Measurements from ENCODE around the gene MAZ.
A peak's percentile ranks its signal among the peaks of the same experiment; 100 is the strongest.

MAZ gene

GRCh38 chr16:29812754-29813643 lies 6.7 kb downstream of the MAZ start:
- FAIRE-seq: no peak
- no peak for DNase-seq (ENCODE audit: insufficient read length)
- TF ChIP-seq POLR2A (IDR thresholded peaks at IDR 0.05; ENCODE audit: low read depth, low read length): no peak
- TF ChIP-seq TAF1 (IDR thresholded peaks at IDR 0.05; ENCODE audit: borderline replicate concordance, low read depth, low read length): no peak
- no peak for TF ChIP-seq POLR2AphosphoS5 (IDR thresholded peaks at IDR 0.05; ENCODE audit: low read depth, low read length)

GRCh38 chr16:29813644-29814562 lies 7.6 kb downstream of the MAZ start:
- TF ChIP-seq POLR2A (IDR thresholded peaks at IDR 0.05; ENCODE audit: low read depth, low read length) (no peak), POLR2AphosphoS5 (IDR thresholded peaks at IDR 0.05; ENCODE audit: low read depth, low read length) (no peak), TAF1 (IDR thresholded peaks at IDR 0.05; ENCODE audit: borderline replicate concordance, low read depth, low read length) (no peak)
- FAIRE-seq (no peak), DNase-seq (ENCODE audit: insufficient read length) (no peak)

- DNase-seq (ENCODE audit: insufficient read length): no peak
- TF ChIP-seq TAF1 (IDR thresholded peaks at IDR 0.05; ENCODE audit: borderline replicate concordance, low read depth, low read length) (no peak), POLR2A (IDR thresholded peaks at IDR 0.05; ENCODE audit: low read depth, low read length) (no peak), POLR2AphosphoS5 (IDR thresholded peaks at IDR 0.05; ENCODE audit: low read depth, low read length) (no peak)
- FAIRE-seq: no peak
Measured at GRCh38 chr16:29814592-29814991, 8.3 kb downstream of the MAZ start.

- TF ChIP-seq POLR2A (IDR thresholded peaks at IDR 0.05; ENCODE audit: low read depth, low read length): no peak
- no peak for TF ChIP-seq POLR2AphosphoS5 (IDR thresholded peaks at IDR 0.05; ENCODE audit: low read depth, low read length)
- TF ChIP-seq TAF1 (IDR thresholded peaks at IDR 0.05; ENCODE audit: borderline replicate concordance, low read depth, low read length): no peak
- FAIRE-seq: no peak
- no peak for DNase-seq (ENCODE audit: insufficient read length)
Measured at GRCh38 chr16:29815032-29815721, 8.8 kb downstream of the MAZ start.

- FAIRE-seq: peak; percentile 98
Measured at GRCh38 chr16:29815793-29816693, 9.7 kb downstream of the MAZ start, which contains the start of gene PAGR1. TSS of gene PAGR1 (plus strand) at chr16:29816152. CDS start at chr16:29816526, 374 bp downstream.

GRCh38 chr16:29816694-29817441 lies 10.5 kb downstream of the MAZ start:
- FAIRE-seq (peak; percentile 67), DNase-seq (ENCODE audit: insufficient read length) (peak; percentile 62)

More at GRCh38 chr16:29815793-29816693, 9.7 kb downstream of the MAZ start, which contains the start of gene PAGR1:
- TF ChIP-seq TAF1 (IDR thresholded peaks at IDR 0.05; ENCODE audit: borderline replicate concordance, low read depth, low read length) (peak; percentile 62; the same call in 1 of the 2 replicates), POLR2AphosphoS5 (IDR thresholded peaks at IDR 0.05; ENCODE audit: low read depth, low read length) (peak; percentile 86), POLR2A (IDR thresholded peaks at IDR 0.05; ENCODE audit: low read depth, low read length) (peak; percentile 83)
- DNase-seq (ENCODE audit: insufficient read length): peak; percentile 96

GRCh38 chr16:29818082-29818481 lies 11.8 kb downstream of the MAZ start:
- DNase-seq (ENCODE audit: insufficient read length) (no peak), FAIRE-seq (no peak)
- no peak for TF ChIP-seq POLR2AphosphoS5 (IDR thresholded peaks at IDR 0.05; ENCODE audit: low read depth, low read length)
- no peak for TF ChIP-seq POLR2A (IDR thresholded peaks at IDR 0.05; ENCODE audit: low read depth, low read length)
- no peak for TF ChIP-seq TAF1 (IDR thresholded peaks at IDR 0.05; ENCODE audit: borderline replicate concordance, low read depth, low read length)

More at GRCh38 chr16:29816694-29817441, 10.5 kb downstream of the MAZ start:
- TF ChIP-seq POLR2A (IDR thresholded peaks at IDR 0.05; ENCODE audit: low read depth, low read length) (no peak), TAF1 (IDR thresholded peaks at IDR 0.05; ENCODE audit: borderline replicate concordance, low read depth, low read length) (no peak), POLR2AphosphoS5 (IDR thresholded peaks at IDR 0.05; ENCODE audit: low read depth, low read length) (no peak)

- FAIRE-seq: no peak
- TF ChIP-seq POLR2A (IDR thresholded peaks at IDR 0.05; ENCODE audit: low read depth, low read length): no peak
- no peak for TF ChIP-seq TAF1 (IDR thresholded peaks at IDR 0.05; ENCODE audit: borderline replicate concordance, low read depth, low read length)
- no peak for TF ChIP-seq POLR2AphosphoS5 (IDR thresholded peaks at IDR 0.05; ENCODE audit: low read depth, low read length)
Measured at GRCh38 chr16:29819506-29819905, 13.2 kb downstream of the MAZ start.

GRCh38 chr16:29820271-29820701 lies 14.0 kb downstream of the MAZ start, which contains the start of gene MVP:
TSS of gene MVP (plus strand) at chr16:29820462. CDS start at chr16:29830550, 10,088 bp downstream.
- FAIRE-seq (peak; percentile 78), DNase-seq (ENCODE audit: insufficient read length) (peak; percentile 73)
- TF ChIP-seq POLR2A (IDR thresholded peaks at IDR 0.05; ENCODE audit: low read depth, low read length) (peak; percentile 53; the same call in 1 of the 2 replicates), TAF1 (IDR thresholded peaks at IDR 0.05; ENCODE audit: borderline replicate concordance, low read depth, low read length) (0 out of 2 replicates have a peak, but pooled peaks have one; percentile 39), POLR2AphosphoS5 (IDR thresholded peaks at IDR 0.05; ENCODE audit: low read depth, low read length) (peak; percentile 55; the same call in 1 of the 2 replicates)

More at GRCh38 chr16:29819506-29819905, 13.2 kb downstream of the MAZ start:
- DNase-seq (ENCODE audit: insufficient read length): no peak

Data from GM12892 (cell line).